H1 (cell line): ENCODE measurements around the gene CIITA. TPM values are rescaled to one million over a fixed set of nuclear protein-coding genes. Genes with fewer than 3 reads are reported as not detected.

ENCODE experiments used
- BRCA1 ChIP-seq: IDR thresholded peaks from 2 replicates; pipeline ENCODE4 v1.6.1; 2012; ENCODE audit warnings: low read depth, low read length, improper control_type of control experiment
- CHD7 ChIP-seq: fragments of 300-600 bp; sonication (generic); IDR thresholded peaks from 2 replicates; pipeline ENCODE4 v1.7.1; 2012; ENCODE audit warnings: low read length, moderate library complexity, mild to moderate bottlenecking, inconsistent platforms; ENCODE audit not compliant: insufficient replicate concordance
- EGR1 ChIP-seq: IDR thresholded peaks from 2 replicates; pipeline ENCODE4 v1.6.1; 2011; ENCODE audit warnings: low read depth, low read length, borderline replicate concordance
- FOSL1 ChIP-seq: IDR thresholded peaks from 2 replicates; pipeline ENCODE4 v1.6.1; 2011; ENCODE audit warnings: mild to moderate bottlenecking, low read depth, low read length, moderate library complexity; ENCODE audit not compliant: insufficient read depth
- GABPA ChIP-seq: IDR thresholded peaks from 2 replicates; pipeline ENCODE4 v1.6.1; 2011; ENCODE audit warnings: mild to moderate bottlenecking, low read length, moderate library complexity, borderline replicate concordance; ENCODE audit not compliant: insufficient read depth
- KDM1A ChIP-seq: fragments of 200-600, 300-600 bp; sonication (generic); IDR thresholded peaks from 2 replicates; pipeline ENCODE4 v1.7.1; 2016; ENCODE audit warnings: mild to moderate bottlenecking, low read length, borderline replicate concordance
- PHF8 ChIP-seq: fragments of 200-600 bp; sonication (generic); conservative IDR thresholded peaks from 2 replicates; pipeline ENCODE4 v1.7.1; 2012; ENCODE audit warnings: low read depth, mild to moderate bottlenecking, inconsistent platforms, low read length, moderate library complexity
- RFX5 ChIP-seq: IDR thresholded peaks from 2 replicates; pipeline ENCODE4 v1.6.1; 2011; ENCODE audit warnings: low read depth, low read length, improper control_type of control experiment, borderline replicate concordance
- TCF12 ChIP-seq: IDR thresholded peaks from 2 replicates; pipeline ENCODE4 v1.6.1; 2011; ENCODE audit warnings: low read depth, mild to moderate bottlenecking, low read length
- polyA plus RNA-seq, 7 experiments: library from polyadenylated mRNA; depleted of rRNA in 3 of 7; stranded (reverse) in 5 of 7; unstranded in 2 of 7; fragments of >200 nt in 5 of 7; fragments of 200-250 nt in 2 of 7; gene quantifications; 1 replicate in 5 of 7; 2 replicates in 1 of 7; 4 replicates in 1 of 7; pipeline versions ENCODE4 v1.2.1 to v1.2.3, GENCODE V29; 2011 to 2013; ENCODE audit warnings: missing spikeins in 2 of 7, mixed read lengths in 2 of 7
- total RNA-seq: library from RNA; stranded (reverse); fragmentation: NEBNext Ultra II Directional; extraction: Animal tissue kit (Norgen Biotek cat#: 25700); gene quantifications from 2 replicates; pipeline ENCODE4 v1.2.1, GENCODE V29; 2021

Gene CIITA
- total and polyA plus RNA-seq, 2 of the 8 experiments (the other 6 are each of a cell fraction or from before 2014, with no cell fraction given), result 0.07 to 0.17 TPM

- TF ChIP-seq CHD7 (no peak), TCF12 (no peak), BRCA1 (no peak), FOSL1 (no peak), PHF8 (no peak), KDM1A (no peak), EGR1 (no peak), RFX5 (no peak), GABPA (no peak)
These were observed 42.0 kb downstream of the CIITA start (continued) for GRCh38 chr16:10919003-10919351.
